Adrenal gland (tissue), 12 donors: ENCODE results near the gene EML2. TPM values are rescaled to one million over a fixed set of nuclear protein-coding genes. Genes with fewer than 3 reads are reported as not detected.
"Not testable (repeated sequence)": the region's sequence is repeated elsewhere in the genome, so short reads cannot be mapped to it uniquely, and the experiment has no call there.

Experiments used
- DNase-seq, 7 donors: peaks; one replicate each; pipeline ENCODE4 v3.0.0-alpha.2; 2019 to 2020
- H3K27ac ChIP-seq, 5 donors: fragments of 200-600 bp; sonication (generic) in 4 of 5; 1 replicate in 3 of 5; 2 replicates in 2 of 5; pipeline versions ENCODE4 v1.5.1 to v1.8.0; 2016 to 2020; ENCODE audit warnings: mild to moderate bottlenecking in 1 of 5
- H3K27me3 ChIP-seq: fragments of 200-600 bp; 2 replicates; pipeline ENCODE4 v1.8.0; 2021
- H3K36me3 ChIP-seq, 2 donors: fragments of 200-600 bp; replicated peaks in 1 of 2; 1 replicate in 1 of 2; 2 replicates in 1 of 2; pipeline versions ENCODE4 v1.5.1 to v1.8.0; 2018 to 2022
- H3K4me1 ChIP-seq, 2 donors: fragments of 200-600 bp; replicated peaks in 1 of 2; 1 replicate in 1 of 2; 2 replicates in 1 of 2; pipeline versions ENCODE4 v1.5.1 to v1.8.0; 2018 to 2021
- H3K4me3 ChIP-seq, 4 donors: fragments of 200-600 bp; sonication (generic) in 3 of 4; one replicate each; pipeline ENCODE4 v1.5.1; 2016 to 2018
- H3K9me3 ChIP-seq, 3 donors: fragments of 200-600 bp; sonication (generic) in 1 of 3; replicated peaks in 1 of 3; 1 replicate in 2 of 3; 2 replicates in 1 of 3; pipeline versions ENCODE4 v1.5.1 to v1.8.0; 2016 to 2021
- POLR2A ChIP-seq, 2 donors: fragments of 450-650 bp; IDR thresholded peaks; one replicate each; pipeline ENCODE4 v1.6.1; 2017; ENCODE audit warnings: antibody characterized with exemption in 2 of 2, mild to moderate bottlenecking in 2 of 2, moderate library complexity in 1 of 2
- WGBS, 4 donors: extraction: QIAGEN DNeasy Blood & Tissue Kit in 2 of 4; methylation state at CpG; one replicate each; pipeline versions ENCODE4 v1.1.5 to v1.1.7; 2013 to 2017; 5-methylcytosine and 5-hydroxymethylcytosine counted together
- intact Hi-C, 2 donors: fragments of 100-400 bp; cut with DNase I; formaldehyde crosslinking; loops; one replicate each; pipeline versions ENCODE4 v1.14.1 to v1.15.0; 2022 to 2023
- polyA plus RNA-seq, 3 donors: library from polyadenylated mRNA; stranded (reverse); fragments of 200-250 nt in 2 of 3; fragments of 350-450 nt in 1 of 3; fragmentation: Illumina TruSeq in 1 of 3; extraction: RNeasy Lipid Tissue Mini Kit (QIAGEN cat#74804) in 1 of 3; gene quantifications; one replicate each; pipeline ENCODE4 v1.2.3, GENCODE V29; 2013 to 2014
- total RNA-seq, 9 donors: library from RNA; depleted of rRNA in 4 of 9; stranded (reverse); fragments of >200 nt in 4 of 9; fragments of 120-200 nt in 1 of 9; fragmentation: NEBNext Ultra II Directional in 1 of 9; extraction: Animal tissue kit (Norgen Biotek cat#: 25700) in 1 of 9; gene quantifications; one replicate each; pipeline versions ENCODE4 v1.1.0 to v1.2.4, GENCODE V29; 2013 to 2023
- TF ChIP-seq, protein P1 (sequence below), 6 experiments: fragments of 450-650 bp in 4 of 6; fragments of 200-600 bp in 2 of 6; sonication (generic) in 1 of 6; IDR thresholded peaks; 1 replicate in 5 of 6; 2 replicates in 1 of 6; pipeline versions ENCODE4 v1.5.1 to v1.8.0; 2016 to 2021; ENCODE audit warnings: antibody characterized with exemption in 6 of 6, mild to moderate bottlenecking in 2 of 6, moderate library complexity in 1 of 6
- donor health status: healthy with polysubstance abuse.
- donor health status: Bipolar disorder and iron deficiency.
- donor health status: DM: yes; HTN: yes; CAD: no.
- donor health status: DM: no; HTN: no; CAD: no.
- donor health status: DM: no; HTN: no; CAD: no.
- donor health status: DM: yes; HTN: yes; CAD: no.

Gene EML2
- total and polyA plus RNA-seq, 12 donors, result 20.7 to 139 (median 83.9) TPM

GRCh38 chr19:45621976-45622503 is 17.2 kb downstream of the EML2 start:
- Histone ChIP-seq H3K27ac (no peak overlapping the region), H3K4me1 (no peaks in the 10 kb centered on the region), H3K27me3 (no peaks in the 10 kb centered on the region), H3K9me3 (no peaks in the 10 kb centered on the region), H3K4me3 (no peak overlapping the region), H3K36me3 (peaks cover 0 to 61% of the 10 kb centered on the region in 2 donors)
- WGBS, 4 donors, result 86 to 89% (median 88%) methylated on average over 6 of the region's 6 CpGs
- DNase-seq, result no peak
- intact Hi-C loops, result no loop called here
- no peak for TF ChIP-seq POLR2A (IDR thresholded peaks at IDR 0.05)
- TF ChIP-seq, protein P1, sequence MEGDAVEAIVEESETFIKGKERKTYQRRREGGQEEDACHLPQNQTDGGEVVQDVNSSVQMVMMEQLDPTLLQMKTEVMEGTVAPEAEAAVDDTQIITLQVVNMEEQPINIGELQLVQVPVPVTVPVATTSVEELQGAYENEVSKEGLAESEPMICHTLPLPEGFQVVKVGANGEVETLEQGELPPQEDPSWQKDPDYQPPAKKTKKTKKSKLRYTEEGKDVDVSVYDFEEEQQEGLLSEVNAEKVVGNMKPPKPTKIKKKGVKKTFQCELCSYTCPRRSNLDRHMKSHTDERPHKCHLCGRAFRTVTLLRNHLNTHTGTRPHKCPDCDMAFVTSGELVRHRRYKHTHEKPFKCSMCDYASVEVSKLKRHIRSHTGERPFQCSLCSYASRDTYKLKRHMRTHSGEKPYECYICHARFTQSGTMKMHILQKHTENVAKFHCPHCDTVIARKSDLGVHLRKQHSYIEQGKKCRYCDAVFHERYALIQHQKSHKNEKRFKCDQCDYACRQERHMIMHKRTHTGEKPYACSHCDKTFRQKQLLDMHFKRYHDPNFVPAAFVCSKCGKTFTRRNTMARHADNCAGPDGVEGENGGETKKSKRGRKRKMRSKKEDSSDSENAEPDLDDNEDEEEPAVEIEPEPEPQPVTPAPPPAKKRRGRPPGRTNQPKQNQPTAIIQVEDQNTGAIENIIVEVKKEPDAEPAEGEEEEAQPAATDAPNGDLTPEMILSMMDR (IDR thresholded peaks at IDR 0.05), result no peak

- Histone ChIP-seq H3K27me3 (no peaks in the 10 kb centered on the region), H3K4me1 (no peaks in the 10 kb centered on the region), H3K4me3 (no peak overlapping the region), H3K27ac (no peak overlapping the region), H3K36me3 (peaks cover 0 to 62% of the 10 kb centered on the region in 2 donors), H3K9me3 (no peaks in the 10 kb centered on the region)
- TF ChIP-seq POLR2A (IDR thresholded peaks at IDR 0.05), result no peak
- TF ChIP-seq, protein P1 (IDR thresholded peaks at IDR 0.05), result no peak
- WGBS, 4 donors, result 89 to 97% (median 92%) methylated on average over 12 to 17 of the region's 17 CpGs
- intact Hi-C loops, result no loop called here
- no peak for DNase-seq
Measured at GRCh38 chr19:45621389-45621788, 17.8 kb downstream of the EML2 start.

DNA sequence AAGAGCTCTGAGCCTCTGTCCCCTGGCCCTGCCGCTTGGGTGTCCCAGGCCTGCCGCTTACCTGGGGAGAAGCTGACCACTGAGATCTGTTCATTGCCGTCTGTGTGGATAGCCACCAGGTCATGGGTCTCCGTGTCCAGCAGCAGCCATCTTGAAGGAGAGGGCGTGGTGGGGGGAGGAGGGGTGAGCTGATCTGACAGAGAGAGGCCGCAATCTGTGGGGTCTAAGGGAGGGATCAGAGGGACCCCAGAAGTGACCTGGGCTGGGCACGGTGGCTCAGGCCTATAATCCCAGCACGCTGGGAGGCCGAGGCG is 22.5 kb downstream of the EML2 start:
- WGBS, 4 donors, result 76 to 90% (median 88%) methylated on average over 8 to 10 of the region's 10 CpGs
- H3K27me3 ChIP-seq, result no peaks in the 10 kb centered on the region
- H3K4me1 ChIP-seq, result peaks cover 0 to 9% of the 10 kb centered on the region in 2 donors
- no peak for DNase-seq
- TF ChIP-seq, protein P1 (IDR thresholded peaks at IDR 0.05), result no peak
- no peak for TF ChIP-seq POLR2A (IDR thresholded peaks at IDR 0.05)
- H3K27ac ChIP-seq, result peak overlapping the region in 3 of 5 donors; percentile 14 to 80 (median 79)
- H3K4me3 ChIP-seq, result no peak overlapping the region
- no peaks in the 10 kb centered on the region for H3K9me3 ChIP-seq
- intact Hi-C loops, result no loop called here
- H3K36me3 ChIP-seq, result peaks cover 0 to 70% of the 10 kb centered on the region in 2 donors

DNA sequence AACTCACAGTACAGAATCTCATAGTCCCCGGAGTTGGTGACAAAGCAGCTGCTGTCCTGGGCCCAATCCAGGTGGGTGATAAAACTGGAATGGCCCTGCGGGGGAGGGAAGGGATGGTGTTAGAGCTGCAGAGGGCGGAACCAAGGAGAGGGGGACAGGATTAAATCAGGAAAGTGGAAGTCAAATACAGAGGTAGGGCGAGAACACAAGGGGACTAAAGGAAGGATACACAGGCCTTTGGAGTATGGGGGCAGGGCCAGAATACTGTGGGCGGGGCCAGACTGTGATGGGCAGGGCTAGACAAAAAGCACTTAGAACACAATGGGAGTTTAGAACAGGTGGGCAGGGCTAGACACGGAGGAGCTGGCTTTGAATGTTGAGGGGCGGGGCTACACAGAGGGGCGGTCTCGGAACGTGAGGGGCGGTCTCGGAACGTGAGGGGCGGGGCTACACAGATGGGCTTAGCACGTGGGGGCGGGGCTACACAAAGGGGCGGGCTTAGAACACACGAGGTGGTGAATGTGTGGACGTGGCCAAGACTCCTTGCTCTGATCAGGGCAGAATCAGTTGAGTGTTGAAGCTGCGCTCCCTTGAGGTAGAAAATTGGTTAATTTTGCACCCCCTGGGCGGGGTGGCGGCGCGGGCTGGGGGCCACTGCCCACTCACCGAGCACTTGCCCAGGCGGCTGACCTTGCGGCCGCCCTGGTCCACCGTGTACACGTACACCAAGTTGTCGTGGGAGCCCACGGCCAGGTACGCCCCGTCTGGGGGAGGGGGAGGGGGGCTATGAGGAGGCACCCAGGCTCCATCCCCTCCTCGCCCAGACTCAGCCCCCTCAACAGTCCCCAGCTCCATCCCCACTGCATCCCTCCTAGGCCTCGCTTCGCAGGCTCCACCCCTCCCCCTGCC is 23.1 kb downstream of the EML2 start:
- Histone ChIP-seq H3K4me1 (peaks cover 0 to 9% of the 10 kb centered on the region in 2 donors), H3K27me3 (no peaks in the 10 kb centered on the region), H3K27ac (peak overlapping the region in 3 of 5 donors; percentile 19 to 80 (median 79)), H3K4me3 (no peak overlapping the region), H3K36me3 (peaks cover 0 to 68% of the 10 kb centered on the region in 2 donors), H3K9me3 (no peaks in the 10 kb centered on the region)
- intact Hi-C loops, result no loop called here
- TF ChIP-seq POLR2A (IDR thresholded peaks at IDR 0.05), result no peak
- TF ChIP-seq, protein P1 (IDR thresholded peaks at IDR 0.05), result no peak
- peak; percentile 91 to 97 (median 95) for DNase-seq
- 34 to 49% (median 39%) methylated on average over 10 to 37 of the region's 37 CpGs for WGBS, 4 donors

DNA sequence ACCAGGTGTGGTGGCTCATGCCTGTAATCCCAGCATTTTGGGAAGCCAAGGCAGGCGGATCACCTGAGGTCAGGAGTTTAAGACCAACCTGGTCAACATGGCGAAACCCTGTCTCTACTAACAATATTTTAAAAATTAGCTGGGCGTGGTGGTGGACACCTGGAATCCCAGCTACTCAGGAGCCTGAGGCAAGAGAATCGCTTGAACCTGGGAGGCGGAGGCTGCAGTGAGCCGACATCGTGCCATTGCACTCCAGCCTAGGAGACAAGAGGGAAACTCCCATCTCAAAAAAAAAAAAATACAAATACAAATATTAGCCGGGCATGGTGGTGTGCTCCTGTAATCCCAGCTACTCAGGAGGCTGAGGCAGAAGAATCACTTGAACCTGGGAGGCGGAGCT is 24.1 kb downstream of the EML2 start:
- Histone ChIP-seq H3K36me3 (peaks cover 0 to 69% of the 10 kb centered on the region in 2 donors), H3K27ac (peak overlapping the region in 2 of 5 donors; percentile 72 to 79)
- H3K27me3 ChIP-seq, H3K4me1 ChIP-seq, H3K4me3 ChIP-seq, intact Hi-C loops, DNase-seq, H3K9me3 ChIP-seq: not testable (repeated sequence)
- WGBS, 4 donors, result 89 to 93% (median 91%) methylated on average over 6 to 9 of the region's 9 CpGs
